Right lobe of liver (tissue), 6 donors: ENCODE data around the gene PSMC4. TPM values are rescaled to one million over a fixed set of nuclear protein-coding genes. Genes with fewer than 3 reads are reported as not detected.

Experiments used
- ATAC-seq, 4 donors: fragments of 200-7000 bp; cut with Tn5 transposase; one replicate each; pipeline ENCODE4 v1.9.1; 2020; ENCODE audit warnings: mild to moderate bottlenecking in 4 of 4, moderate library complexity in 4 of 4
- DNase-seq, 3 donors: peaks; one replicate each; pipeline ENCODE4 v3.0.0-alpha.2; 2020
- H3K27ac ChIP-seq, 3 donors: fragments of 200-600 bp; one replicate each; pipeline ENCODE4 v1.8.0; 2022
- H3K27me3 ChIP-seq, 2 donors: fragments of 200-600 bp; one replicate each; pipeline ENCODE4 v1.8.0; 2022
- H3K36me3 ChIP-seq, 4 donors: fragments of 200-600 bp; sonication (generic) in 1 of 4; one replicate each; pipeline versions ENCODE4 v1.5.1 to v1.8.0; 2017 to 2022; ENCODE audit warnings: control low read depth in 1 of 4
- H3K4me1 ChIP-seq, 4 donors: fragments of 200-600 bp; sonication (generic) in 1 of 4; one replicate each; pipeline versions ENCODE4 v1.5.1 to v1.8.0; 2017 to 2022; ENCODE audit warnings: control low read depth in 1 of 4
- H3K4me3 ChIP-seq, 3 donors: fragments of 200-600 bp; one replicate each; pipeline ENCODE4 v1.8.0; 2022
- H3K9me3 ChIP-seq, 4 donors: fragments of 200-600 bp; sonication (generic) in 1 of 4; one replicate each; pipeline versions ENCODE4 v1.5.1 to v1.8.0; 2017 to 2022; ENCODE audit warnings: control low read depth in 1 of 4
- CTCF ChIP-seq, 4 donors: fragments of 200-600 bp in 3 of 4; fragments of 450-650 bp in 1 of 4; IDR thresholded peaks; one replicate each; pipeline versions ENCODE4 v1.5.1 to v1.8.0; 2016 to 2022; ENCODE audit warnings: antibody characterized with exemption in 4 of 4, mild to moderate bottlenecking in 2 of 4
- POLR2A ChIP-seq: fragments of 450-650 bp; IDR thresholded peaks from one replicate; pipeline ENCODE4 v1.6.1; 2017; ENCODE audit warnings: antibody characterized with exemption, mild to moderate bottlenecking
- WGBS: methylation state at CpG from one replicate; pipeline ENCODE4 v1.1.6; 2018; ENCODE audit warnings: low coverage, low lambda C conversion rate; ENCODE audit not compliant: insufficient coverage; ENCODE audit errors: missing lambda C conversion rate; 5-methylcytosine and 5-hydroxymethylcytosine counted together
- intact Hi-C, 2 donors: fragments of 100-400 bp; cut with DNase I; formaldehyde crosslinking; loops; one replicate each; pipeline versions ENCODE4 v1.11.2 to v1.14.1; 2022
- total RNA-seq, 6 experiments: library from RNA; depleted of rRNA in 2 of 6; stranded (reverse); fragments of >200 nt in 2 of 6; fragmentation: NEBNext Ultra II Directional in 3 of 6; extraction: Animal tissue kit (Norgen Biotek cat#: 25700) in 3 of 6; gene quantifications; one replicate each; pipeline versions ENCODE4 v1.1.0 to v1.2.4, GENCODE V29; 2016 to 2023
- donor health status: DM: no; HTN: yes; CAD: no.
- donor health status: DM: no; HTN: no; CAD: no.
- donor health status: DM: no; HTN: no; CAD: no.
- donor health status: DM: no; HTN: yes; CAD: no.
- donor health status: DM: no; HTN: yes; CAD: no.

The PSMC4 gene
- total RNA-seq, 6 experiments from 2014 or later, result 40.0 to 106 (median 52.5) TPM

DNA sequence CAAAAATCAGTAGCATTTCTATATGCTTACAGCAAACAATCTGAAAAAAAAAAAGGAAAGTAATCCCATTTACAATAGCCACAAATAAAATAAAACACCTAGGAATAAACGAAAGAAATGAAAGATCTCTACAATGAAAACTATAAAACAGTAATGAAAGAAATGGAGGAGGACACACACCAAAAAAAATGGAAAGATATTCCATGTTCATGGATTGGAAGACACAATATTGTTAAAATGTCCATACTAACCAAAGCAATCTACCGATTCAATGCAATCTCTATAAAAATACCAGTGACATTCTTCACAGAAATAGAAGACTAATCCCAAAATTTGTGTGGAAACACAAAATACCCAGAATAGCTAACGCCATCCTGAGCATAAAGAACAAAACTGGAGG lies 41.2 kb upstream of the PSMC4 start:
- ATAC-seq (no peak), DNase-seq (no peak)
- no peak for TF ChIP-seq POLR2A
- no peak for TF ChIP-seq CTCF (IDR thresholded peaks at IDR 0.05)
- Histone ChIP-seq H3K4me1 (no peaks in the 10 kb centered on the region), H3K4me3 (no peak overlapping the region), H3K27ac (no peak overlapping the region), H3K9me3 (no peaks in the 10 kb centered on the region), H3K36me3 (no peaks in the 10 kb centered on the region), H3K27me3 (no peaks in the 10 kb centered on the region)
- intact Hi-C loops, result no loop called here
- whole genome bisulfite sequencing, result 67% methylated on average over 3 of the region's 3 CpGs

GRCh38 chr19:39934584-39935363 lies 36.2 kb upstream of the PSMC4 start, which contains the start of gene FCGBP:
TSS of gene FCGBP (minus strand) at chr19:39934634.
- H3K36me3 ChIP-seq, result no peaks in the 10 kb centered on the region
- no peaks in the 10 kb centered on the region for H3K27me3 ChIP-seq
- peak in 1 of 4 donors; percentile 28 for ATAC-seq
- H3K27ac ChIP-seq, result no peak within 1 kb of the TSS
- intact Hi-C loops, result no loop called here
- H3K4me3 ChIP-seq, result no peak within 1 kb of the TSS
- no peak for DNase-seq
- H3K4me1 ChIP-seq, result no peaks in the 10 kb centered on the region
- no CpG with 5 or more reads among the region's 5 CpGs for WGBS
- H3K9me3 ChIP-seq, result no peaks in the 10 kb centered on the region
- no peak for TF ChIP-seq POLR2A
- TF ChIP-seq CTCF (IDR thresholded peaks at IDR 0.05), result no peak

- Histone ChIP-seq H3K4me1 (no peaks in the 10 kb centered on the region), H3K27ac (no peak overlapping the region), H3K36me3 (no peaks in the 10 kb centered on the region), H3K27me3 (no peaks in the 10 kb centered on the region), H3K4me3 (no peak overlapping the region), H3K9me3 (no peaks in the 10 kb centered on the region)
- ATAC-seq, result no peak
- TF ChIP-seq CTCF (IDR thresholded peaks at IDR 0.05), result no peak
- TF ChIP-seq POLR2A, result no peak
- DNase-seq, result no peak
- intact Hi-C loops, result no loop called here
- WGBS, result 60% methylated on average over 1 of the region's 5 CpGs
Observed at GRCh38 chr19:39935364-39935661, 35.7 kb upstream of the PSMC4 start.

- intact Hi-C loops, result no loop called here
- DNase-seq (no peak), ATAC-seq (no peak)
Observed at GRCh38 chr19:39936020-39936419, 34.9 kb upstream of the PSMC4 start.

More at GRCh38 chr19:39936020-39936419, 34.9 kb upstream of the PSMC4 start:
- H3K27ac ChIP-seq, result no peak overlapping the region
- no peaks in the 10 kb centered on the region for H3K4me1 ChIP-seq
- TF ChIP-seq CTCF (IDR thresholded peaks at IDR 0.05) (no peak), POLR2A (no peak)
- H3K36me3 ChIP-seq, result no peaks in the 10 kb centered on the region
- WGBS, result 16% methylated on average over 3 of the region's 3 CpGs
- H3K4me3 ChIP-seq, result no peak overlapping the region
- no peaks in the 10 kb centered on the region for H3K9me3 ChIP-seq
- H3K27me3 ChIP-seq, result no peaks in the 10 kb centered on the region
